ENCODE measurements around the gene TTC27. TPM values are rescaled to one million over a fixed set of nuclear protein-coding genes. Genes with fewer than 3 reads are reported as not detected.
A peak's percentile ranks its signal among the peaks of the same experiment; 100 is the strongest.

The TTC27 gene
- total and polyA plus RNA-seq, 10 of the 15 experiments (the other 5 are each of a cell fraction or from before 2014, with no cell fraction given) = 20.4 to 34.9 (median 26.0) TPM

- TF ChIP-seq NKRF (conservative IDR thresholded peaks at IDR 0.05) (peak; percentile 100), HDGF (IDR thresholded peaks at IDR 0.05) (peak; percentile 64; the same call in 1 of the 2 replicates), ETV6 (conservative IDR thresholded peaks at IDR 0.05 in 1 of 2, IDR thresholded peaks at IDR 0.05 in 1 of 2; ENCODE audit: borderline replicate concordance in 1 of 2, low read depth in 1 of 2) (no peak), ZBTB11 (CRISPR knock-in tag; IDR thresholded peaks at IDR 0.05) (no peak), CEBPB (IDR thresholded peaks at IDR 0.05; ENCODE audit: borderline replicate concordance in 1 of 2, low read depth in 2 of 2, low read length in 2 of 2) (no peak), KLF5 (IDR thresholded peaks at IDR 0.05; ENCODE audit: partially characterized antibody) (peak; percentile 65), E2F8 (IDR thresholded peaks at IDR 0.05; ENCODE audit: low read depth, partially characterized antibody) (no peak), TCF3 (IDR thresholded peaks at IDR 0.05; ENCODE audit: borderline replicate concordance, insufficient read depth, low read depth, low read length) (0 out of 2 replicates have a peak, but pooled peaks have one; percentile 0), E4F1 (IDR thresholded peaks at IDR 0.05; ENCODE audit: borderline replicate concordance, partially characterized antibody) (peak; percentile 69), POLR2A (IDR thresholded peaks at IDR 0.05; ENCODE audit: low read depth, low read length) (peak; percentile 86), MXI1 (IDR thresholded peaks at IDR 0.05; ENCODE audit: low read depth, low read length) (peak; percentile 100), BCL3 (IDR thresholded peaks at IDR 0.05; ENCODE audit: borderline replicate concordance, insufficient read depth, low read depth, low read length, poor library complexity, severe bottlenecking) (peak; percentile 32), SMAD1 (IDR thresholded peaks at IDR 0.05; ENCODE audit: low read depth, partially characterized antibody) (peak; percentile 25), SP1 (IDR thresholded peaks at IDR 0.05; ENCODE audit: low read depth, low read length) (peak; percentile 53), PML (IDR thresholded peaks at IDR 0.05; ENCODE audit: low read length) (peak; percentile 77), SIN3A (IDR thresholded peaks at IDR 0.05; ENCODE audit: low read depth, low read length) (peak; percentile 99)
These were observed at the start of gene TTC27 (continued) for GRCh38 chr2:32627814-32628579.
